HG03175 (cell line): ENCODE measurements around the gene VCAM1.
"Not testable (repeated sequence)": the region's sequence is repeated elsewhere in the genome, so short reads cannot be mapped to it uniquely, and the experiment has no call there.

Experiments
- ATAC-seq: cut with Tn5 transposase; IDR thresholded peaks from one replicate; pipeline ENCODE4 v1.9.1; 2021; ENCODE audit warnings: mild to moderate bottlenecking, moderate library complexity; ENCODE audit not compliant: unreplicated experiment

The VCAM1 gene

DNA sequence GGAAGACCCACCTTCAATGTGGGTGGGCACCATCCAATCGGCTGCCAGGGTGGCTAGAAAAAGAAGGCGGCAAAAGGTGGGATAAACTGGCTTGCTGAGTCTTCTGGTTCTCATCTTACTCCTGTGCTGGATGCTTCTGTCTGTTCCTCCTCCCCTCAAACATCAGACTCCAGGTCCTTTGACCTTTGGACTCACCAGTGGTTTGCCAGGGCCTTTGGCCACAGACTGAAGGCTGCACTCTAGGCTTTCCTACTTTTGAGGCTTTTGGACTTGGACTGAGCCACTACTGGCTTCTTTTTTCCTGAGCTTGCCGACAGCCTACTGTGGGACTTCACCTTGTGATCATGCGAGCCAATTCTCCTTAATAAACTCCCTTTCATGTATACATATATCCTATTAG is 55.9 kb downstream of the VCAM1 start:
- no peak for ATAC-seq

DNA sequence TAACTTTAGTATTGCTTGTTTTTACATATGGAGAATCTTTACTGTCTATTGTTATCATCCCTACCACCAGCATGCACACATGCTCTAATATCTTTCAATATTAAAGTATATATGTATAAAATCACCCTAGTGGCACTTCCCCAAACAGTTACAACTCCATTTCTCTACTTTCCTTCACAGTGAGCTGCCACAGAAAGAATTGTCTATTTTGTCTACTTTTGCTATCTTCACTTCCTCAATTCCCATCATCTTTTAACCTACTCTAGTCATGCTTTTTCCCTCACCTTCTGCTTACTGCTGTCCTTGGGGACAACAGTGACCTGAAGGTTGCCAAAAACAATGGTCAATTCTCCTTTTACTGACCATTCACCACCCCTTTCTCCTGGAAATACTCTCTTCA is 59.2 kb downstream of the VCAM1 start:
- ATAC-seq, result no peak

DNA sequence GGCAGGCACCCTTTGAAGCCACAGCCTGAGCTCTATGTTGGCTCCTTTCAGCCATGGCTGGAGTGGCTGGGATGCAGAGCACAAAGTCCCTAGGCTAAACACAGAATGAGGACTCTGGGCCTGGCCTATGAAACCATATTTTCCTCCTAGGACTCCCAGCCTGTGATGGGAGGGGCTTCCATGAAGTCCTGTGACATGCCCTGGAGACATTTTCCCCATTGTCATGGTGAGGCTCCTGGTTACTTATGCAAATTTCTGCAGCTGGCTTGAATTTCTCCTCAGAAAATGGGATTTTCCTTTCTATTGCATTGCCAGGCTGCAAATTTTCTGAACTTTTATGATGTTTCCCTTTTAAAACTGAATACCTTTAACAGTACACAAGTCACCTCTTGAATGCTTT is 61.3 kb downstream of the VCAM1 start:
- no peak for ATAC-seq

DNA sequence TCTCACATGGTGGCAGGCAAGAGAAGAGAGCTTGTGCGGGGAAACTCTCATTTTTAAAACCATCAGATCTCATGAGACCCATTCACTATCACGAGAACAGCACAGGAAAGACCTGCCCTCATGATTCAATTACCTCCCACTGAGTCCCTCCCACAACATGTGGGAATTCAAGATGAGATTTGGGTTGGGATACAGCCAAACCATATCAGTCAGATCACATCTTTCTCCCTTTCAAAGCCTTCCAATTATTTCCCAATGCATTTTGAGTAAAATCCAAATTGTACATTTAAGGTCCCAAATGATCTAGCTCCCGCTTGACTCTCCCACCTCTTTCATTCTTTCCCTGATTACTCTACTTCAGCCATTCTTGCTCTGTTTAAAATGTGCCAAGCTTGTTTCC is 62.2 kb downstream of the VCAM1 start:
- not testable (repeated sequence) for ATAC-seq

GRCh38 chr1:100782473-100783039 is 63.0 kb downstream of the VCAM1 start:
- no peak for ATAC-seq

GRCh38 chr1:100785470-100786052 is 66.0 kb downstream of the VCAM1 start:
- no peak for ATAC-seq

GRCh38 chr1:100786870-100787269 is 67.3 kb downstream of the VCAM1 start:
- no peak for ATAC-seq
